Measurements from ENCODE around the gene UBR1.
"Not testable (repeated sequence)": the region's sequence is repeated elsewhere in the genome, so short reads cannot be mapped to it uniquely, and the experiment has no call there.

UBR1 gene

GRCh38 chr15:43046484-43046883 lies 59.4 kb downstream of the UBR1 start:
- DNase-seq, result no peak

GRCh38 chr15:43042885-43043284 lies 63.0 kb downstream of the UBR1 start:
- no peak for DNase-seq

- not testable (repeated sequence) for DNase-seq
Observed at GRCh38 chr15:43041085-43041484, 64.8 kb downstream of the UBR1 start.

DNA sequence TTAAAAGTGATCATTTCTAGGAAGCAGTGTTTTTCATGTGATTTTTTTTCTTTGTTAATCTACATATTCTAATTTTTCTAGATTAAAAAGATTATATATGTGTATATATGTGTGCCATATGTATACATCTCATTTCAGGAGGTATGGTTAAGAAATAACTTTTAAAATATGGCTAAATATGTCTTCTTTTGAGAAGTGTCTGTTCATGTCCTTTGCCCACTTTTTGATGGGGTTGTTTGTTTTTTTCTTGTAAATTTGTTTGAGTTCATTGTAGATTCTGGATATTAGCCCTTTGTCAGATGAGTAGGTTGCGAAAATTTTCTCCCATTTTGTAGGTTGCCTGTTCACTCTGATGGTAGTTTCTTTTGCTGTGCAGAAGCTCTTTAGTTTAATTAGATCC lies 70.6 kb downstream of the UBR1 start:
- not testable (repeated sequence) for DNase-seq

GRCh38 chr15:43029476-43029875 lies 76.4 kb downstream of the UBR1 start:
- no peak for DNase-seq

DNA sequence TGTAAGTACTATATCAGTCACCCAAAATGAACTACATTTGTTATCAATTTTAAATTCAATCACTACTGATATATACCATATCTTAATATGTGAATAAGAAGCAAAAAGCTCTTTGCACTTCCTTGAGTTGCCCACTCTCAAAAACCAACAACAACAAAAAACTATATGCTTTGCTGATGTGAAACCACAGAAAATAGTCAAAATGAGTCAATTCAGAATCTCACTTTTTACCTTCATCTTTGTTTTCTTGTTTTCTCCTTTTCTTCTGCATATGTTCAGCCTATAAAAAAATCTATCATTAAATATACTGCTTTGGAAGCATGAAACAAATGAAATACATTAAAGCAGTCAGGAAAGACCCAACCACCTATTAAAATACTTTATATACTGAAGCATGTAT lies 80.7 kb downstream of the UBR1 start:
- no peak for DNase-seq

DNA sequence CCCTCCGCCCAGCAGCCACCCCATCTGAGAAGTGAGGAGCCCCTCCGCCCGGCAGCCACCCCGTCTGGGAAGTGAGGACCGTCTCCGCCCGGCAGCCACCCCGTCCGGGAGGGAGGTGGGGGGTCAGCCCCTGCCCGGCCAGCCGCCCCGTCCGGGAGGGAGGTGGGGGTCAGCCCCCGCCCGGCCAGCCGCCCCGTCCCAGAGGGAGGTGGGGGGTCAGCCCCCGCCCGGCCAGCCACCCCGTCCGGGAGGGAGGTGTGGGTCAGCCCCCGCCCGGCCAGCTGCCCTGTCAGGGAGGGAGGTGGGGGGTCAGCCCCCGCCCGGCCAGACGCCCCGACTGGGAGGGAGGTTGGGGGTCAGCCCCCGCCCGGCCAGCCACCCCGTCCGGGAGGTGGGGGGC lies 91.2 kb downstream of the UBR1 start:
- not testable (repeated sequence) for DNase-seq

DNA sequence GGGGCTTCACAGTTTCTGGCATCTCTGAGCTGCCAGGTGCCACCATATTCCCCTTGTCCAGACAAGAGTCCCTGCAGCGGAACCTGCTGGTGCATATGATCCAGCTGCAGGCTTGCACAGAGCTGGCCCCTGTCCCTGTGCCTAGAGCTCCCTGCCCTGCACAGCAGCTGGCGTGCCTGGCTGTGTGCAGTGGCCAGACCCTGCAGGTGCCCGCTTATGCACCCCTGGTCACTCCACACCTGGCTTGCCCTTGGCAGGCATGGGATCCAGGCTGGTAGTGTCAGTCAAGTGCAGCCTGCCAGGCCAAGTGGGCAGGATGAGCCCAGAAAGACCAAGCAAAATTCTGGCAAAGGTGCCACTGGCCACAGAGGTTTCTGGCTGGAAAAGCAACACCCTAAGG lies 96.6 kb downstream of the UBR1 start:
- DNase-seq, result no peak

DNA sequence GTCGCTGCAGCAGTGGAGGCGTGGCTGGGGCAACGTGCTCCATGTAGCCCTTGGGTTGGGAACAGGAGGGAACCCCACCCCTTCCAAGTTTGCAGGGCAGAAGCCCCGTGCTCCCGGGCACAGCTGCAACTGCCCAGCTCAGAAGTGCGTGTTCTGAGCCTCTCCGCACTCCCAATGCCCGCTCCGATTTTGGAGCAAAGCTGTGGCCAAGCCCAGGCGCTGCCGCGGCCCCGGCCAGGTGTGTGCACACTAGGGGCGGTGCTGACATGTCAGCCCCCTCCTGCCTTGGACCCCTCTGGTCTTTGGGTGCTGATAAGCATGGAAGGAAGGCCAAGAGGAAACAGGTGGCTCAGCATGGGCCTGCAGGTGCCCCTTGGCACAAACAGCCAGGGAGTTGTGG lies 97.7 kb downstream of the UBR1 start:
- DNase-seq, result no peak

- DNase-seq, result no peak
Observed at GRCh38 chr15:43007551-43007950, 98.3 kb downstream of the UBR1 start.

DNA sequence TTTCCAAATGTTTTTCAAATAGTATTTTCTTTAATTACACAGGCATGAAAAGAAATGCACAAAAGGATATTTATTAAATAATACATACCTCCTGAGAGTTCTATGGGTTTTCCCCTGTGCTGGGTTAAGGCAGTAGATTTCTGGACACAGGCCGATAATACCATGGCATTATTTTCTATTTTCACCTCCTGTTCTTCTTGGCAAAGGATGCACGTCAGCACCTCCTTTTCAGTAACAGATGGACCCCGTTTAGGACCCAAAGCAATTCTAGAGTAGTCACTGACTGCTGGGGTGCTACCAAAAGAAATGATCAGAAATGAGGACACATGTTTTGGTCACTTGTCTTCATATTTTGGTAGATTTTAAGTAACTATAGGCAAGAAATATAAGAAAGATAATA lies 98.8 kb downstream of the UBR1 start:
- DNase-seq, result no peak

DNA sequence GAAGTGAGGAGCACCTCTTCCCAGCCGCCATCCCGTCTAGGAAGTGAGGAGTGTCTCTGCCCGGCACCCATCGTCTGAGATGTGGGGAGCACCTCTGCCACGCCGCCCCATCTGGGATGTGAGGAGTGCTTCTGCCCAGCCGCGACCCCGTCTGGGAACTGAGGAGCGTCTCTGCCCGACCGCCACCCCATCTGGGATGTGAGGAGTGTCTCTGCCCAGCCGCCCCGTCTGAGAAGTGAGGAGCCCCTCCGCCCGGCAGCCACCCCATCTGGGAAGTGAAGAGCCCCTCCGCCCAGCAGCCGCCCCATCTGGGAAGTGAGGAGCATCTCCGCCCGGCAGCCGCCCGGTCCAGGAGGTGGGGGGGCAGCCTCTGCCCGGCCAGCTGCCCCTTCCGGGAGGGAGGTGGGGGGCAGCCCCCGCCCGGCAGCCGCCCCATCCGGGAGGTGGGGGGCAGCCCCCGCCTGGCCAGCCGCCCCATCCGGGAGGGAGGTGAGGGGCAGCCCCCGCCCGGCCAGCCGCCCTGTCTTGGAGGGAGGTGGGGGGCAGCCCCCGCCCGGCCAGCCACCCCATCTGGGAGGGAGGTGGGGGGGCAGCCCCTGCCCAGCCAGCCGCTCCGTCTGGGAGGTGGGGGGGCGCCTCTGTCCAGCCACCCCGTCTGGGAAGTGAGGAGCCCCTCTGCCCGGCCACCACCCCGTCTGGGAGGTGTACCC lies 100.8 kb downstream of the UBR1 start:
- not testable (repeated sequence) for DNase-seq

- DNase-seq, result no peak
Observed at GRCh38 chr15:42999201-42999779, 106.5 kb downstream of the UBR1 start.

DNA sequence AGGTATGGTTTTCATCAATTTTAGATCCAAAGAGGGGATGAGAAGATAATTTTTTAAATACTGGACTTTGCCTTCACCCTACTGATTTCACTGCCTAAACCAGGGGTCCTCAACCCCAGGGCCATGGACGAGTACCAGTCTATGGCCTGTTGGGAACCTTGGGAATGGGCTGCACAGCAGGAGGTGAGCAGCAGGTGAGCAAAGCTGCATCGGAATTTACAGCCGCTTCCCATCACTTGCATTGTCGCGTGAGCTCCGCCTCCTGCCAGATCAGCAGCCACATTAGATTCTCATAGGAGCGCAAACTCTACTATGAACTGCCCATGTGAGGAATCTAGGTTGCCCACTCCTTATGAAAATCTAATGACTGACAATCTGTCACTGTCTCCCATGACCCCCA lies 109.0 kb downstream of the UBR1 start:
- no peak for DNase-seq

DNA sequence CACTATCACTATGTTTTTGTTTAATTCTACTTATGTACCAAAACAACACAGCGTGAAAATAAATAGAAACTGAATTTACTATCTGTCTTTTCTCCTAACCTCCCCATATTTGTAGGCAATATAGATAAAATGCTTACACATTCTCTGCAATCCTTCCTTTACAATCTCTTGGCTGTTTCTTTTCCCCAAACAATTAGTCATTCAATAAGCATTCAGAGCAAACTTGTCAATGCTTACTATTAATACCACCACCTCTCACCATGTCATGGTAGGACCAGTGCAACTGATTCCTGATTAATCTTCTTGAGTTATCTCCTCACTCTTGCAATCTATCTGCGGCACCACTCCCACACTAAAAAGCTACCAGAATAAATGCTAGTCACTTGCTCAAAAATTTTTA lies 111.3 kb downstream of the UBR1 start:
- DNase-seq, result no peak

GRCh38 chr15:42992626-42993025 lies 113.2 kb downstream of the UBR1 start:
- no peak for DNase-seq

- DNase-seq, result no peak
Observed at GRCh38 chr15:42986693-42987342, 119.0 kb downstream of the UBR1 start.

GRCh38 chr15:42984493-42985034 lies 121.3 kb downstream of the UBR1 start:
- no peak for DNase-seq

DNA sequence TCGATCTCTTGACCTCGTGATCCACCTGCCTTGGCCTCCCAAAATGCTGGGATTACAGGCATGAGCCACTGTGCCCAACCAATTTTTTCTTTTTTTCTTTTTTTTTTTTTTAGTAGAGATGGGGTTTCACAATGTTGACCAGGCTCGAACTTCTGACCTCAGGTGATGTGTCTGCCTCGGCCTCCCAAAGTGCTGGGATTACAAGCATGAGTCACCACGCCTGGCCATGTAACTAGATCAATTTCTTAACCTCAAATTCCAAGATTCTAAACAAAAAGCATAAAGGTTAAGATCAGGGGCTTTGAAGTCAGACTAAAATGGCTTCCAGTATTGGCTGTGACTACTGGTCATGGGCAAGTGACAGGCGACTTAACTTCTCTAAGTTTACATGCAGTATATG lies 126.7 kb downstream of the UBR1 start:
- not testable (repeated sequence) for DNase-seq

DNA sequence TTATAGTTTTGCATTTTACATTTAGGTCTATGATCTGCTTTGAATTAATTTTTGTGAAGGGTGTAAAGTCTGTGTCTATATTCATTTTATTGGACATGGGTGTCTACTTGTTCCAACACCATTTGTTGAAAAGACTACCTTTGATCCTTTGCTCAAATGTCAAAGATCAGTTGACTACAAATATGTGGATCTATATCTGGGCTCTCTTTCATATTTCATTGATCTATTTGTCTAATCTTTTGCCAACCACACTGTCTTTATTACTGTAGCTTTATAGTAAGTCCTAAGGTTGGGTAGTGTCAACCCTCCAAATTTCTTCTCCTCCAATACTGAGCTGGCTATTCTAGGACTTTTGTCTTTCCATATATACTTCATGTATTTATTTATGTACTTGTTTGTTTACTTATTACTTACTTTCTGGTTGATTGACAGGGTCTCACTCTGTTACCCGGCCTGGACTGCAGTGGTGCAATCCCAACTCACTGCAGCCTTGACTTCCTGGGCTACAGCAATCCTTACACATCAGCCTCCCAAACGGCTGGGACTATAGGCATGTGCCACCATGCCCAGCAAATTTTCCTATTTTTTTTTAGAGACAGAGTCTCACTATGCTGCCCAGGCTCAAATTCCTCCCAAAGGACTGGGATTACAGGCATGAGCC lies 131.5 kb downstream of the UBR1 start:
- no peak for DNase-seq

GRCh38 chr15:42973114-42973513 lies 132.7 kb downstream of the UBR1 start:
- no peak for DNase-seq

DNA sequence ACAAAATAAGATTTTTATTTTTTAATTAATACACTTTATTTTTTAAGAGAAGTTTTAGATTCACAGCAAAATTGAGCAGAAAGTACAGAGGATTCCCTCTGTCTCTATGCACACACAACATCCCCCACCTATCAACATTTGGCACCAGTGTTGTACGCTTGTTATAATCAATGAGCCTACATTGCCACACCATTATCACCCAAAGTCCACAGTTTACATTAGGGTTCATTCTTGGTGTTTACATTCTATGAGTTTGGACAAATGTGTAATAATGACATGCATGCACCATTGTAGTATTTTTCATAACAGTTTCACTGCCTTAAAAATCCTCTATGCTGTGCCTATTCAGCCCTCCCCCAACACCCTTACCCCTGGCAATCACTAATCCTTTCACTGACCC lies 134.0 kb downstream of the UBR1 start:
- DNase-seq, result no peak

GRCh38 chr15:42964476-42964875 lies 141.4 kb downstream of the UBR1 start:
- DNase-seq, result no peak

GRCh38 chr15:42955518-42955917 lies 150.3 kb downstream of the UBR1 start:
- DNase-seq, result no peak

Data from NCI-H1105 treated with DMSO at 0.1 percent for 48 hours (cell line).